Prostate gland (tissue), 2 donors: ENCODE results near the gene SLC39A13. TPM values are rescaled to one million over a fixed set of nuclear protein-coding genes. Genes with fewer than 3 reads are reported as not detected.

Experiments used
- DNase-seq: peaks from one replicate; pipeline ENCODE4 v3.0.0-alpha.2; 2019; ENCODE audit warnings: low spot score
- H3K27ac ChIP-seq, 2 donors: fragments of 200-600 bp; sonication (generic); 2 replicates each; pipeline ENCODE4 v1.5.1; 2017 to 2019
- H3K27me3 ChIP-seq: fragments of 200-600 bp; sonication (generic); replicated peaks from 2 replicates; pipeline ENCODE4 v1.5.1; 2019; ENCODE audit not compliant: insufficient read depth
- H3K36me3 ChIP-seq, 2 donors: fragments of 200-600 bp; sonication (generic); 1 replicate in 1 of 2; 2 replicates in 1 of 2; pipeline versions ENCODE4 v1.5.1 to v1.8.1; 2017 to 2019
- H3K4me1 ChIP-seq: fragments of 200-600 bp; sonication (generic); replicated peaks from 2 replicates; pipeline ENCODE4 v1.5.1; 2019
- H3K4me3 ChIP-seq, 2 donors: fragments of 200-600 bp; sonication (generic); 2 replicates each; pipeline ENCODE4 v1.5.1; 2017 to 2019
- H3K9me3 ChIP-seq: fragments of 200-600 bp; sonication (generic); 2 replicates; pipeline ENCODE4 v1.5.1; 2017
- CTCF ChIP-seq, 4 experiments: fragments of 200-600 bp in 2 of 4; fragments of 450-650 bp in 2 of 4; sonication (generic) in 2 of 4; IDR thresholded peaks; 1 replicate in 3 of 4; 2 replicates in 1 of 4; pipeline ENCODE4 v1.5.1; 2016 to 2019; ENCODE audit warnings: antibody characterized with exemption in 4 of 4, mild to moderate bottlenecking in 2 of 4, moderate library complexity in 2 of 4
- POLR2A ChIP-seq: fragments of 450-650 bp; IDR thresholded peaks from one replicate; pipeline ENCODE4 v1.6.1; 2016; ENCODE audit warnings: antibody characterized with exemption, mild to moderate bottlenecking
- POLR2AphosphoS5 ChIP-seq: sonication (generic); formaldehyde crosslinking; IDR thresholded peaks from one replicate; pipeline ENCODE4 v1.6.1; 2017; ENCODE audit warnings: antibody characterized with exemption
- WGBS: methylation state at CpG from one replicate; pipeline ENCODE4 v1.1.5; 2018; 5-methylcytosine and 5-hydroxymethylcytosine counted together
- intact Hi-C: fragments of 100-400 bp; cut with DNase I; formaldehyde crosslinking; loops from one replicate; pipeline ENCODE4 v1.14.2; 2022
- total RNA-seq, 2 donors: library from RNA; depleted of rRNA; stranded (reverse); fragments of >200 nt; gene quantifications; one replicate each; pipeline ENCODE4 v1.1.0, GENCODE V29; 2016

The SLC39A13 gene
- total RNA-seq, 2 donors from 2014 or later: 53.1 to 93.7 TPM

GRCh38 chr11:47437746-47438418 lies 29.5 kb downstream of the SLC39A13 start:
- TF ChIP-seq POLR2A (no peak), POLR2AphosphoS5 (no peak), CTCF (IDR thresholded peaks at IDR 0.05) (no peak)

GRCh38 chr11:47438721-47439120 lies 30.3 kb downstream of the SLC39A13 start:
- DNase-seq: no peak
- Histone ChIP-seq H3K4me3 (no peak overlapping the region), H3K4me1 (no peaks in the 10 kb centered on the region), H3K27me3 (no peaks in the 10 kb centered on the region), H3K9me3 (no peaks in the 10 kb centered on the region), H3K27ac (no peak overlapping the region), H3K36me3 (no peaks in the 10 kb centered on the region)
- 92% methylated on average over 18 of the region's 18 CpGs for WGBS
- TF ChIP-seq POLR2A (no peak), POLR2AphosphoS5 (no peak), CTCF (IDR thresholded peaks at IDR 0.05) (no peak)
- intact Hi-C loops: no loop called here

More at GRCh38 chr11:47437746-47438418, 29.5 kb downstream of the SLC39A13 start:
- H3K4me1 ChIP-seq: no peaks in the 10 kb centered on the region
- H3K27me3 ChIP-seq: no peaks in the 10 kb centered on the region
- intact Hi-C loops: no loop called here
- H3K4me3 ChIP-seq: no peak overlapping the region
- no peaks in the 10 kb centered on the region for H3K36me3 ChIP-seq
- peak overlapping the region in 1 of 2 donors; percentile 60 for H3K27ac ChIP-seq
- no peaks in the 10 kb centered on the region for H3K9me3 ChIP-seq
- WGBS: 32% methylated on average over 16 of the region's 16 CpGs
- DNase-seq: no peak

GRCh38 chr11:47440054-47440476 lies 31.7 kb downstream of the SLC39A13 start:
- WGBS: 63% methylated on average over 2 of the region's 2 CpGs
- Histone ChIP-seq H3K27ac (no peak overlapping the region), H3K9me3 (no peaks in the 10 kb centered on the region), H3K4me1 (no peaks in the 10 kb centered on the region), H3K36me3 (no peaks in the 10 kb centered on the region), H3K4me3 (no peak overlapping the region), H3K27me3 (no peaks in the 10 kb centered on the region)
- DNase-seq: no peak
- intact Hi-C loops: no loop called here
- no peak for TF ChIP-seq POLR2AphosphoS5
- TF ChIP-seq POLR2A: no peak
- TF ChIP-seq CTCF (IDR thresholded peaks at IDR 0.05): no peak

GRCh38 chr11:47441421-47441820 lies 33.0 kb downstream of the SLC39A13 start:
- no peak overlapping the region for H3K27ac ChIP-seq
- WGBS: 85% methylated on average over 12 of the region's 12 CpGs
- intact Hi-C loops: no loop called here

More at GRCh38 chr11:47441421-47441820, 33.0 kb downstream of the SLC39A13 start:
- no peaks in the 10 kb centered on the region for H3K36me3 ChIP-seq
- no peak overlapping the region for H3K4me3 ChIP-seq
- no peaks in the 10 kb centered on the region for H3K4me1 ChIP-seq
- no peak for DNase-seq
- H3K27me3 ChIP-seq: no peaks in the 10 kb centered on the region
- no peak for TF ChIP-seq CTCF (IDR thresholded peaks at IDR 0.05)
- TF ChIP-seq POLR2A: no peak
- no peak for TF ChIP-seq POLR2AphosphoS5
- H3K9me3 ChIP-seq: no peaks in the 10 kb centered on the region
